Prostate gland (tissue), 2 donors: ENCODE data around the gene NTN5.

Source experiments
- CTCF ChIP-seq, 4 experiments: fragments of 200-600 bp in 2 of 4; fragments of 450-650 bp in 2 of 4; sonication (generic) in 2 of 4; IDR thresholded peaks; 1 replicate in 3 of 4; 2 replicates in 1 of 4; pipeline ENCODE4 v1.5.1; 2016 to 2019; ENCODE audit warnings: antibody characterized with exemption in 4 of 4, mild to moderate bottlenecking in 2 of 4, moderate library complexity in 2 of 4
- POLR2A ChIP-seq: fragments of 450-650 bp; IDR thresholded peaks from one replicate; pipeline ENCODE4 v1.6.1; 2016; ENCODE audit warnings: antibody characterized with exemption, mild to moderate bottlenecking

GRCh38 chr19:48651683-48652048 is 21.2 kb downstream of the NTN5 start:
- TF ChIP-seq CTCF (IDR thresholded peaks at IDR 0.05), result no peak
- TF ChIP-seq POLR2A, result no peak
